Suprapubic skin (tissue), 4 donors: ENCODE data around the gene GRK5.

Experiments used
- CTCF ChIP-seq, 2 donors: fragments of 200-600 bp in 1 of 2; fragments of 450-650 bp in 1 of 2; sonication (generic) in 1 of 2; IDR thresholded peaks; one replicate each; pipeline ENCODE4 v1.5.1; 2016 to 2019; ENCODE audit warnings: antibody characterized with exemption in 2 of 2, mild to moderate bottlenecking in 1 of 2, moderate library complexity in 1 of 2
- EP300 ChIP-seq: sonication (generic); formaldehyde crosslinking; IDR thresholded peaks from one replicate; pipeline ENCODE4 v1.6.1; 2017; ENCODE audit warnings: antibody characterized with exemption
- POLR2A ChIP-seq, 2 donors: fragments of 450-650 bp; IDR thresholded peaks; one replicate each; pipeline ENCODE4 v1.6.1; 2017; ENCODE audit warnings: antibody characterized with exemption in 2 of 2, mild to moderate bottlenecking in 2 of 2, moderate library complexity in 2 of 2
- POLR2AphosphoS5 ChIP-seq, 3 donors: sonication (generic); formaldehyde crosslinking; IDR thresholded peaks; one replicate each; pipeline ENCODE4 v1.6.1; 2017; ENCODE audit warnings: antibody characterized with exemption in 3 of 3

- TF ChIP-seq CTCF (IDR thresholded peaks at IDR 0.05) (no peak), POLR2AphosphoS5 (IDR thresholded peaks at IDR 0.05) (no peak), EP300 (no peak), POLR2A (IDR thresholded peaks at IDR 0.05) (no peak)
Observed at GRCh38 chr10:119279441-119279840, 72.1 kb downstream of the GRK5 start.
